PC-9 (cell line): Measurements from ENCODE around the gene GATA6. TPM values are rescaled to one million over a fixed set of nuclear protein-coding genes. Genes with fewer than 3 reads are reported as not detected.

ENCODE experiments used
- BruUV-seq: library from RNA; stranded (reverse); fragments of 400-500 nt; replicated peaks from 2 replicates; lab custom pipeline; 2021; lab: Mats Ljungman, UMichigan
- CTCF ChIA-PET: fragments of 300-600 bp; sonication (Branson Sonifier 250); formaldehyde crosslinking; loops from one replicate; lab custom pipeline; 2022; ENCODE audit warnings: antibody characterized with exemption; lab: Charles Lee
- POLR2A ChIA-PET: fragments of 300-600 bp; sonication (Branson Sonifier 250); formaldehyde crosslinking; loops from one replicate; lab custom pipeline; 2022; ENCODE audit warnings: antibody characterized with exemption; ENCODE audit not compliant: unreplicated experiment; lab: Charles Lee
- DNase-seq, 2 experiments: peaks; one replicate each; pipeline versions ENCODE4 v3.0.0 to v3.0.0-alpha.2; 2015 to 2022; ENCODE audit warnings: mixed read lengths in 1 of 2
- H2AFZ ChIP-seq: fragments of 200-600 bp; sonication (generic); 2 replicates; pipeline ENCODE4 v1.8.1; 2017; ENCODE audit warnings: antibody characterized with exemption
- H3F3A ChIP-seq: fragments of 200-600 bp; sonication (generic); 2 replicates; pipeline ENCODE4 v1.8.1; 2017; ENCODE audit warnings: antibody characterized with exemption, mild to moderate bottlenecking, low read depth; ENCODE audit not compliant: insufficient read depth
- H3K27ac ChIP-seq: fragments of 200-600 bp; sonication (generic); 2 replicates; pipeline ENCODE4 v1.6.1; 2016; ENCODE audit warnings: mixed run types
- H3K27me3 ChIP-seq: fragments of 200-600 bp; sonication (generic); 2 replicates; pipeline ENCODE4 v1.6.1; 2016; ENCODE audit warnings: low read depth, mixed run types; ENCODE audit not compliant: insufficient read depth
- H3K36me3 ChIP-seq: fragments of 200-600 bp; sonication (generic); 2 replicates; pipeline ENCODE4 v1.6.1; 2016; ENCODE audit warnings: low read depth, mixed run types
- H3K4me1 ChIP-seq: fragments of 200-600 bp; sonication (generic); replicated peaks from 2 replicates; pipeline ENCODE4 v1.6.1; 2016; ENCODE audit warnings: mixed run types; ENCODE audit not compliant: insufficient read depth
- H3K4me2 ChIP-seq: fragments of 200-600 bp; sonication (generic); 2 replicates; pipeline ENCODE4 v1.6.1; 2017; ENCODE audit warnings: mixed run types
- H3K4me3 ChIP-seq: fragments of 200-600 bp; sonication (generic); 2 replicates; pipeline ENCODE4 v1.6.1; 2016; ENCODE audit warnings: mixed run types
- H3K79me2 ChIP-seq: fragments of 200-600 bp; sonication (generic); 2 replicates; pipeline ENCODE4 v1.6.1; 2017; ENCODE audit warnings: low read depth, mixed run types
- H3K9me2 ChIP-seq: fragments of 200-600 bp; sonication (generic); 2 replicates; pipeline ENCODE4 v1.8.1; 2017; ENCODE audit warnings: mild to moderate bottlenecking; ENCODE audit not compliant: insufficient read depth
- H3K9me3 ChIP-seq: fragments of 200-600 bp; sonication (generic); 2 replicates; pipeline ENCODE4 v1.8.1; 2016; ENCODE audit warnings: low read depth; ENCODE audit not compliant: insufficient read depth
- H4K20me1 ChIP-seq: fragments of 200-600 bp; sonication (generic); 2 replicates; pipeline ENCODE4 v1.8.1; 2017; ENCODE audit not compliant: insufficient read depth
- EZH2 ChIP-seq: fragments of 200-600 bp; sonication (generic); IDR thresholded peaks from 2 replicates; pipeline ENCODE4 v1.8.0; 2017; ENCODE audit warnings: antibody characterized with exemption, low read depth
- intact Hi-C: fragments of 100-400 bp; cut with micrococcal nuclease; formaldehyde crosslinking; loops from one replicate; pipeline ENCODE4 v1.10.0; 2022; ENCODE audit not compliant: unreplicated experiment
- total RNA-seq: library from RNA; stranded (reverse); gene quantifications from 2 replicates; pipeline ENCODE4 v1.2.3, GENCODE V29; 2021
- TF ChIP-seq, protein P1 (sequence below): fragments of 200-600 bp; sonication (generic); conservative IDR thresholded peaks from 2 replicates; pipeline ENCODE4 v1.6.1; 2017; ENCODE audit warnings: mixed run types, antibody characterized with exemption, mild to moderate bottlenecking, moderate library complexity

GATA6 gene
- total RNA-seq, 1 experiment from 2014 or later: 9.1 TPM

DNA sequence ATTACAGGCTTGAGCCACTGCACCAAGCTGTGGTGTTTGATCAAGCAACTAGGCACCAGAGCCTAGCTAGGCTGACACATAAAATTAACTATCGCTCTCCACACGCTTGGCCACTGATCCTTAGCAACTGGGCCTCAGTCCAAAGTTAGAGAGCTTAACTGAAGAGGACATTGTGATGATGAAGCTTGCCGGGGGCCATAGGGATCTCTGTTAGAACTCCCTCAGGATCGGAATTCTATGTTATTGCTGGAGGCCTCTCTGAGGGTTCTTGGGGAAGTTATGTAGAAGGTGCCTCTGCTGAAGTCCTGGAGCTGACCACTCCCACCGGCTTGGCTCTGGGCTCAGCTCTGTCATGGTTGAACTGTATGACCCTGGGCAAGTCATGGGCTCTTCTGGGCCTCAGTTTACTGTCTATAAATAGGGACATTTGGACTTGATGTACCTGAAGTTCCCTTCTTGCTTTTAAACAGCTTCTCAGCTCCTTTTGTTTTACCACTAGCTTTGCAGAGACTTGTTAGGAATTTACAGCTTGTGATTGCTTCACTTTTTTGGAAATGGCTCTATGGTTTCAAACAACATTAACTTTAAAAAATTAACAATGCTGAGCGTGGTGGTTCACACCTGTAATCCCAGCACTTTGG lies 44.1 kb downstream of the GATA6 start:
- Histone ChIP-seq H4K20me1 (no peaks in the 10 kb centered on the region), H3K9me2 (no peaks in the 10 kb centered on the region), H2AFZ (no peak overlapping the region), H3K36me3 (no peaks in the 10 kb centered on the region), H3K27me3 (no peaks in the 10 kb centered on the region), H3K79me2 (no peaks in the 10 kb centered on the region), H3K4me2 (no peak overlapping the region), H3K9me3 (no peaks in the 10 kb centered on the region), H3K4me3 (no peak overlapping the region), H3F3A (no peaks in the 10 kb centered on the region), H3K27ac (no peak overlapping the region), H3K4me1 (peaks cover 6% of the 10 kb centered on the region; the same call in 1 of the 2 replicates)
- DNase-seq: no peak
- intact Hi-C loops: no loop called here
- POLR2A ChIA-PET: interaction anchor here (0.6 to 0.7 kb wide), 2 partner anchors 99 to 613 kb away, joined by 3 to 4 read pairs; no protein-coding TSS in a partner anchor
- CTCF ChIA-PET: no interaction called here
- BruUV-seq: no TSS peak
- no peak for TF ChIP-seq EZH2
- TF ChIP-seq, protein P1, sequence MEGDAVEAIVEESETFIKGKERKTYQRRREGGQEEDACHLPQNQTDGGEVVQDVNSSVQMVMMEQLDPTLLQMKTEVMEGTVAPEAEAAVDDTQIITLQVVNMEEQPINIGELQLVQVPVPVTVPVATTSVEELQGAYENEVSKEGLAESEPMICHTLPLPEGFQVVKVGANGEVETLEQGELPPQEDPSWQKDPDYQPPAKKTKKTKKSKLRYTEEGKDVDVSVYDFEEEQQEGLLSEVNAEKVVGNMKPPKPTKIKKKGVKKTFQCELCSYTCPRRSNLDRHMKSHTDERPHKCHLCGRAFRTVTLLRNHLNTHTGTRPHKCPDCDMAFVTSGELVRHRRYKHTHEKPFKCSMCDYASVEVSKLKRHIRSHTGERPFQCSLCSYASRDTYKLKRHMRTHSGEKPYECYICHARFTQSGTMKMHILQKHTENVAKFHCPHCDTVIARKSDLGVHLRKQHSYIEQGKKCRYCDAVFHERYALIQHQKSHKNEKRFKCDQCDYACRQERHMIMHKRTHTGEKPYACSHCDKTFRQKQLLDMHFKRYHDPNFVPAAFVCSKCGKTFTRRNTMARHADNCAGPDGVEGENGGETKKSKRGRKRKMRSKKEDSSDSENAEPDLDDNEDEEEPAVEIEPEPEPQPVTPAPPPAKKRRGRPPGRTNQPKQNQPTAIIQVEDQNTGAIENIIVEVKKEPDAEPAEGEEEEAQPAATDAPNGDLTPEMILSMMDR: no peak

DNA sequence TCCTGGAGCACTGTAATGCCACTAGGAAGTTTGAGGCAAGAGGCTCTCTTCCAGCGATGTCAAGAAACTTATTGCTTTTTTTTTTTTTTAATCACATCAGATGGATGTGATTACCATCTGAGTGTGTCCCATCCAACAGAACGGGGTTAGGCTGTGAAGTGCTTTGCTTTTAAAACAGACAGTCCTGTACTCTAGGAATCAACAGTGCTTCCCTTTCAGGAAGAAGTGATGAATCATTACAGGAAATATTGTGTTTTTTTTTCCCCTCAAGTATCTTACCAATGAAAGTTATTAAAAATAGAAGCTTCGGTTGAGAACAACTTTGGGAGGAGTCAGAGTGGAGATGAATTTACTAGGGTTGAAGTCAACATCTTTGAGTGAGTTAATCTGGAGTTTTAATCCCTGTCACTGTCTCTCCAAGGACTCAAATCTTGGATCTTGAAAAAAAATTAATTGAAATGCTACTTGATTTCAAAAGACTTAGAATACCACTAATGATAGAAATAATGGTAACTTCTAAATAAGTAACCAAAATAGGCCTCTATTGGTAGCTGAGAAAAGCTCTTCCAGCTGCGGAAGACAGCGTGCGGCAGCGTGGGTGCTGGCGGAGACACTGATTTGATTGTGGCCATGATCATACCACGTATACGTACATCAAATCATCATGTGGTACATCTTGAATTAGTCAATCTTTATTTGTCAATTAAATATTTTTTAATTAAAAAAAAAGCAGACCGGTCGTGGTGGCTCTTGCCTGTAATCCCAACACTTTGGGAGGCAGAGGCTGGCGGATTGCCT lies 45.5 kb downstream of the GATA6 start:
- Histone ChIP-seq H3K9me3 (no peaks in the 10 kb centered on the region), H2AFZ (no peak overlapping the region), H3K27ac (no peak overlapping the region), H3F3A (no peaks in the 10 kb centered on the region), H3K4me3 (no peak overlapping the region), H3K79me2 (no peaks in the 10 kb centered on the region), H3K4me1 (peaks cover 6% of the 10 kb centered on the region; the same call in 1 of the 2 replicates), H3K9me2 (no peaks in the 10 kb centered on the region), H4K20me1 (no peaks in the 10 kb centered on the region), H3K4me2 (no peak overlapping the region), H3K36me3 (no peaks in the 10 kb centered on the region), H3K27me3 (no peaks in the 10 kb centered on the region)
- BruUV-seq: no TSS peak
- ChIA-PET POLR2A (no interaction called here), CTCF (no interaction called here)
- TF ChIP-seq, protein P1: no peak
- TF ChIP-seq EZH2: no peak
- DNase-seq: peak in 1 of 2 experiments; percentile 42
- intact Hi-C loops: no loop called here

DNA sequence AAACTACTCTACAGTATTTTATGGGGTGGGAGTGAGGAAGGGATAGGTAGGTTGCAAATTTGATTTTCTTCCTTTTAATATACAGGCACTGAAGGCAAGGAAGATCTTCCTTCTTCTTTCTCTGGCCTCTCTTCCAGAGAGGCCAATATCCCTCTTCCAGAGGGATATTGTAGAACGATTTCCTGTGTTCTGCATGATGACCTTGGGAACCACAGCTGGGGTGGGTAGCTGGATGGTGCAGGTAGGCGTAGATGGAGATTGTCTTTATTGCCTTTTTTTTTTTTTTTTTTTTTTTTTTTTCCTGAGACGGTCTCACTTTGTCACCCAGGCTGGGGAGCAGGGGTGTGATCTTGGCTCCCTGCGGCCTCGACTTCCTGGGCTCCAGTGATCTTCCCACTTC lies 49.4 kb downstream of the GATA6 start:
- no peak for TF ChIP-seq EZH2
- TF ChIP-seq, protein P1: no peak
- BruUV-seq: no TSS peak
- Histone ChIP-seq H3K9me3 (no peaks in the 10 kb centered on the region), H3K79me2 (no peaks in the 10 kb centered on the region), H3K27ac (no peak overlapping the region), H3F3A (no peaks in the 10 kb centered on the region; the same call in 1 of the 2 replicates), H3K9me2 (no peaks in the 10 kb centered on the region), H3K4me1 (peaks cover 14% of the 10 kb centered on the region), H3K36me3 (no peaks in the 10 kb centered on the region), H3K4me3 (no peak overlapping the region), H3K27me3 (no peaks in the 10 kb centered on the region), H4K20me1 (no peaks in the 10 kb centered on the region), H3K4me2 (no peak overlapping the region), H2AFZ (no peak overlapping the region)
- POLR2A ChIA-PET: no interaction called here
- intact Hi-C loops: no loop called here
- CTCF ChIA-PET: no interaction called here
- DNase-seq: no peak
